ENCODE measurements around the gene FBXO48. TPM values are rescaled to one million over a fixed set of nuclear protein-coding genes. Genes with fewer than 3 reads are reported as not detected.

FBXO48 gene
- total and polyA plus RNA-seq, 10 of the 15 experiments (the other 5 are each of a cell fraction or from before 2014, with no cell fraction given) = 0.56 to 2.3 (median 1.2) TPM

GRCh38 chr2:68500649-68501048 is 33.6 kb upstream of the FBXO48 start:
- DNase-seq (ENCODE audit: low read depth, low spot score) = no peak
- Histone ChIP-seq H3K27ac (ENCODE audit: control insufficient read depth, insufficient read depth) (no peak overlapping the region), H3K9ac (ENCODE audit: control insufficient read depth, insufficient read depth, low read length) (no peak overlapping the region), H3K79me2 (ENCODE audit: control insufficient read depth, insufficient read depth, low read length) (no peaks in the 10 kb centered on the region), H2AFZ (ENCODE audit: control insufficient read depth, low read depth, low read length) (no peak overlapping the region), H3K27me3 (replicated peaks in 1 of 2; ENCODE audit: control insufficient read depth in 2 of 2, insufficient read depth in 2 of 2, low read length in 1 of 2) (no peaks in the 10 kb centered on the region), H3K36me3 (ENCODE audit: control insufficient read depth in 2 of 2, insufficient read depth in 2 of 2, low read length in 1 of 2) (no peaks in the 10 kb centered on the region), H3K4me1 (ENCODE audit: control insufficient read depth, insufficient read depth, low read length) (no peaks in the 10 kb centered on the region), H3K4me2 (ENCODE audit: control insufficient read depth, insufficient read depth) (no peak overlapping the region), H3K9me3 (replicated peaks; ENCODE audit: control insufficient read depth, insufficient read depth, low read length) (no peaks in the 10 kb centered on the region; the same call in 2 of the 3 replicates), H4K20me1 (ENCODE audit: control insufficient read depth, insufficient read depth) (no peaks in the 10 kb centered on the region), H3K4me3 (no peak overlapping the region)
- POLR2A ChIA-PET = interaction anchor here (0.6 kb wide), 1 partner anchor 169 kb away, joined by 3 read pairs; no protein-coding TSS in a partner anchor
- no peak for ATAC-seq
- SMC1A ChIA-PET (ENCODE audit: uncharacterized antibody, unreplicated experiment) = no interaction called here
- FAIRE-seq = no peak
- TF ChIP-seq RAD21 (IDR thresholded peaks at IDR 0.05; ENCODE audit: insufficient read depth, low read depth, low read length) = no peak
- CTCF ChIA-PET = interaction anchor here (0.8 kb wide), 1 partner anchor 20 kb away, joined by 3 read pairs; no protein-coding TSS in a partner anchor
- intact Hi-C loops (cut with micrococcal nuclease; ENCODE audit: unreplicated experiment) = no loop called here
- WGBS (ENCODE audit: insufficient coverage, insufficient replicate concordance, low lambda C conversion rate, missing lambda C conversion rate) = 94% methylated on average over 4 of the region's 4 CpGs
- BruUV-seq (replicated peaks) = no TSS peak
- in situ Hi-C loops (cut with MboI) = no loop called here
- RAD21 ChIA-PET (ENCODE audit: unreplicated experiment) = no interaction called here

GRCh38 chr2:68499133-68499532 is 32.0 kb upstream of the FBXO48 start:
- H3K36me3 ChIP-seq (ENCODE audit: control insufficient read depth in 2 of 2, insufficient read depth in 2 of 2, low read length in 1 of 2) = no peaks in the 10 kb centered on the region
- no peaks in the 10 kb centered on the region for H3K79me2 ChIP-seq (ENCODE audit: control insufficient read depth, insufficient read depth, low read length)
- no peak overlapping the region for H3K9ac ChIP-seq (ENCODE audit: control insufficient read depth, insufficient read depth, low read length)
- POLR2A ChIA-PET = no interaction called here
- ATAC-seq (no peak), DNase-seq (ENCODE audit: low read depth, low spot score) (no peak), FAIRE-seq (no peak)
- in situ Hi-C loops (cut with MboI) = no loop called here
- H3K9me3 ChIP-seq (replicated peaks; ENCODE audit: control insufficient read depth, insufficient read depth, low read length) = no peaks in the 10 kb centered on the region; the same call in 2 of the 3 replicates
- H3K4me1 ChIP-seq (ENCODE audit: control insufficient read depth, insufficient read depth, low read length) = no peaks in the 10 kb centered on the region
- H3K27me3 ChIP-seq (replicated peaks in 1 of 2; ENCODE audit: control insufficient read depth in 2 of 2, insufficient read depth in 2 of 2, low read length in 1 of 2) = no peaks in the 10 kb centered on the region
- no peak overlapping the region for H3K4me3 ChIP-seq
- no peaks in the 10 kb centered on the region for H4K20me1 ChIP-seq (ENCODE audit: control insufficient read depth, insufficient read depth)
- no peak overlapping the region for H3K27ac ChIP-seq (ENCODE audit: control insufficient read depth, insufficient read depth)
- SMC1A ChIA-PET (ENCODE audit: uncharacterized antibody, unreplicated experiment) = no interaction called here
- CTCF ChIA-PET = interaction anchor here (1.1 kb wide), 1 partner anchor 8 kb away, joined by 3 read pairs; no protein-coding TSS in a partner anchor
- TF ChIP-seq EP300 (IDR thresholded peaks at IDR 0.05; ENCODE audit: borderline replicate concordance in 1 of 2, control insufficient read depth in 1 of 2, low read depth in 2 of 2, low read length in 2 of 2) = no peak
- no peak for TF ChIP-seq ZNF207 (IDR thresholded peaks at IDR 0.05; ENCODE audit: borderline replicate concordance)
- TF ChIP-seq BMI1 (IDR thresholded peaks at IDR 0.05; ENCODE audit: borderline replicate concordance) = no peak
- no peak for TF ChIP-seq HDGF (IDR thresholded peaks at IDR 0.05)
- TF ChIP-seq TCF12 (IDR thresholded peaks at IDR 0.05; ENCODE audit: low read depth, low read length) = no peak
- no peak for TF ChIP-seq JUNB (IDR thresholded peaks at IDR 0.05)
- no peak for TF ChIP-seq HDAC2 (IDR thresholded peaks at IDR 0.05)
- TF ChIP-seq USF2 (IDR thresholded peaks at IDR 0.05; ENCODE audit: borderline replicate concordance, low read depth, low read length) = no peak
- TF ChIP-seq CEBPB (IDR thresholded peaks at IDR 0.05; ENCODE audit: borderline replicate concordance in 1 of 2, low read depth in 2 of 2, low read length in 2 of 2) = no peak
- no peak for TF ChIP-seq NFYB (IDR thresholded peaks at IDR 0.05; ENCODE audit: insufficient read depth, low read depth, low read length)
- no peak for TF ChIP-seq BCL11A (IDR thresholded peaks at IDR 0.05; ENCODE audit: low read depth, low read length)
- no peak for TF ChIP-seq JUND (IDR thresholded peaks at IDR 0.05; ENCODE audit: low read depth, low read length)
- TF ChIP-seq SMAD1 (IDR thresholded peaks at IDR 0.05; ENCODE audit: low read depth, partially characterized antibody) = no peak
- TF ChIP-seq RUNX3 (IDR thresholded peaks at IDR 0.05; ENCODE audit: low read length) = no peak
- no TSS peak for BruUV-seq (replicated peaks)
- RAD21 ChIA-PET (ENCODE audit: unreplicated experiment) = no interaction called here
- H3K4me2 ChIP-seq (ENCODE audit: control insufficient read depth, insufficient read depth) = no peak overlapping the region
- intact Hi-C loops (cut with micrococcal nuclease; ENCODE audit: unreplicated experiment) = no loop called here
- no peak overlapping the region for H2AFZ ChIP-seq (ENCODE audit: control insufficient read depth, low read depth, low read length)
